ENCODE results near the gene OSBPL6.

DNA sequence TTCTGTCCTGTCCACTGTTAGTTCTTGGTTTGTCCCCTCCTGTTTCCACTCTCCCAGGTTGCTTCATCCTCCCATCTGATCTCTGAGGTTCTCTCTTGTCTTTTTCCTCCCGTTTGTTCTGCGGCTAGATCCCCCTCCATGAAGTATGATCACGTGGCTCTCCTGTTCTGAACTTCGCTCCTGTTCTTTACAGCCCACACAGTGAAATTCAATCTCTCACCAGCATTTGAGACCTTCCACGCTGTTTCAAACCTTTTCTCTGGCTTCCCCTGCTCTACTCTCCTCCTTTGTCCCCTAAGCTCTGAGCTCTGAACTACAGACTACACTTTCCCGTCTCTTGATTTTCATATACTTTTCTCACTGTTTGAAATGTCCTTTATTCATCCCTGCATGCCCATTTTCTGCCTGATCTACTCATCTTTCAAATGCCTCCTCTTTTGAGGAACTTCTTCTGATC, 83.5 kb downstream of the OSBPL6 start:
- no peak for TF ChIP-seq CTCF (IDR thresholded peaks at IDR 0.05)
- TF ChIP-seq POLR2A (IDR thresholded peaks at IDR 0.05) = no peak

Measured in esophagus squamous epithelium (tissue), 4 donors.